MM.1S (cell line): ENCODE measurements around the gene LRRC27.

ENCODE experiments used
- DNase-seq: peaks from one replicate; pipeline ENCODE4 v3.0.0-alpha.2; 2015
- H2AFZ ChIP-seq: fragments of 300-600 bp; sonication (generic); 2 replicates; pipeline ENCODE4 v1.6.0; 2016; ENCODE audit warnings: antibody characterized with exemption, low read length
- H3F3A ChIP-seq: fragments of 300-600 bp; sonication (generic); 2 replicates; pipeline ENCODE4 v1.6.1; 2016; ENCODE audit warnings: mild to moderate bottlenecking, antibody characterized with exemption, low read length, moderate library complexity, mixed read lengths; ENCODE audit not compliant: insufficient read depth
- H3K27ac ChIP-seq: fragments of 300-600 bp; sonication (generic); 2 replicates; pipeline ENCODE4 v1.5.1; 2016; ENCODE audit warnings: mild to moderate bottlenecking, low read length
- H3K27me3 ChIP-seq: fragments of 300-600 bp; sonication (generic); replicated peaks from 2 replicates; pipeline ENCODE4 v1.6.0; 2016; ENCODE audit warnings: low read length; ENCODE audit not compliant: insufficient read depth
- H3K36me3 ChIP-seq: fragments of 300-600 bp; sonication (generic); replicated peaks from 2 replicates; pipeline ENCODE4 v1.6.1; 2016; ENCODE audit warnings: mild to moderate bottlenecking, low read length, mixed read lengths; ENCODE audit not compliant: insufficient read depth
- H3K4me1 ChIP-seq: fragments of 300-600 bp; sonication (generic); 2 replicates; pipeline ENCODE4 v1.6.1; 2016; ENCODE audit warnings: low read length, mixed read lengths
- H3K4me2 ChIP-seq: fragments of 300-600 bp; sonication (generic); 2 replicates; pipeline ENCODE4 v1.6.0; 2016; ENCODE audit warnings: low read depth, low read length
- H3K4me3 ChIP-seq: fragments of 300-600 bp; sonication (generic); 2 replicates; pipeline ENCODE4 v1.5.1; 2016; ENCODE audit warnings: low read length, mixed read lengths
- H3K79me2 ChIP-seq: fragments of 300-600 bp; sonication (generic); 2 replicates; pipeline ENCODE4 v1.6.1; 2016; ENCODE audit warnings: mixed run types, low read length, mixed read lengths
- H3K9ac ChIP-seq: fragments of 300-600 bp; sonication (generic); 2 replicates; pipeline ENCODE4 v1.6.1; 2016; ENCODE audit warnings: low read length, mixed read lengths
- H3K9me2 ChIP-seq: fragments of 300-600 bp; sonication (generic); replicated peaks from 2 replicates; pipeline ENCODE4 v1.6.1; 2016; ENCODE audit warnings: mild to moderate bottlenecking, low read length, mixed read lengths; ENCODE audit not compliant: insufficient read depth
- H3K9me3 ChIP-seq: fragments of 300-600 bp; sonication (generic); replicated peaks from 2 replicates; pipeline ENCODE4 v1.6.1; 2016; ENCODE audit warnings: mild to moderate bottlenecking, low read length, mixed read lengths; ENCODE audit not compliant: insufficient read depth
- H4K20me1 ChIP-seq: fragments of 300-600 bp; sonication (generic); 2 replicates; pipeline ENCODE4 v1.6.1; 2016; ENCODE audit warnings: mild to moderate bottlenecking, low read length, moderate library complexity, mixed read lengths; ENCODE audit not compliant: insufficient read depth
- EZH2 ChIP-seq: fragments of 300-600 bp; sonication (generic); optimal IDR thresholded peaks from 2 replicates; pipeline ENCODE3; 2017; ENCODE audit warnings: low read depth, mild to moderate bottlenecking, antibody characterized with exemption, low read length, mixed read lengths
- EZH2phosphoT487 ChIP-seq: fragments of 300-600 bp; sonication (generic); IDR thresholded peaks from 2 replicates; pipeline ENCODE4 v1.6.1; 2018; ENCODE audit warnings: antibody characterized with exemption, low read length
- TF ChIP-seq, protein P1 (sequence below): fragments of 300-600 bp; sonication (generic); IDR thresholded peaks from 2 replicates; pipeline ENCODE4 v1.5.1; 2016; ENCODE audit warnings: antibody characterized with exemption, low read length, mixed read lengths

LRRC27 gene

DNA sequence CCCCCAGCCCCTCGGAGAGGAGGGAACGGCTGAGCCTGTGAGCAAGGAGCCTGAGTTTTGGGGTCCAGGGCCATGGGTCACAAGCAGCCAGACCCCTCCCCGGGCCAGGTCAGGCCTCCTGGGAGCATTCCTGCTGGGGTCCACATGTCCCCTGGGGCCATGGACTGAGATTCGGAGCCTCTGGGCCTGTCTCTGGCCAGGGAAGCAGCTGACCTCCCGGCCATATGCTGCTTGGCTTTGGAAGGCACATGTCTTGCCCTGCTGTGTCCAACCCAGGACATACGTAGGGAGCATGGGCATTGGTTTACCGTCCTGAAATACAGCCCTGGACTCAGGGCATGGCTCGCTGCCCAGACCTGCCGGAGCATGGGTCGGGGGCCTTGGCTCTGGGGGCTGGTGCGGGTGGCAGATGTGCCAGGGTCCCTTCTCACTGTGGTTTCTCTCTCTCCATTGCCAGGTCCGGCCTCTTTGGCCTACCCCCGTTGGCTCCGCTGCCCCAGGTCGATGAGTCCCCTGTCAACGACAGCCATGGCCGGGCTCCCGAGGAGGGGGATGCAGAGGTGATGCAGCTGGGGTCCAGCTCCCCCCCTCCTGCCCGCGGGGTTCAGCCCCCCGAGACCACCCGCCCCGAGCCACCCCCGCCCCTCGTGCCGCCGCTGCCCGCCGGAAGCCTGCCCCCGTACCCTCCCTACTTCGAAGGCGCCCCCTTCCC lies 72.3 kb downstream of the LRRC27 start:
- no peak overlapping the region for H3K4me2 ChIP-seq
- DNase-seq, result no peak
- H3K4me1 ChIP-seq, result no peaks in the 10 kb centered on the region
- no peak overlapping the region for H3K9ac ChIP-seq
- H3K27me3 ChIP-seq, result no peaks in the 10 kb centered on the region
- no peak overlapping the region for H3K27ac ChIP-seq
- TF ChIP-seq EZH2phosphoT487, result no peak
- no peak overlapping the region for H2AFZ ChIP-seq
- no peak overlapping the region for H3K4me3 ChIP-seq
- no peaks in the 10 kb centered on the region for H3K79me2 ChIP-seq
- H3F3A ChIP-seq, result no peaks in the 10 kb centered on the region
- H3K36me3 ChIP-seq, result no peaks in the 10 kb centered on the region
- no peaks in the 10 kb centered on the region for H3K9me2 ChIP-seq
- no peaks in the 10 kb centered on the region for H4K20me1 ChIP-seq
- H3K9me3 ChIP-seq, result no peaks in the 10 kb centered on the region

DNA sequence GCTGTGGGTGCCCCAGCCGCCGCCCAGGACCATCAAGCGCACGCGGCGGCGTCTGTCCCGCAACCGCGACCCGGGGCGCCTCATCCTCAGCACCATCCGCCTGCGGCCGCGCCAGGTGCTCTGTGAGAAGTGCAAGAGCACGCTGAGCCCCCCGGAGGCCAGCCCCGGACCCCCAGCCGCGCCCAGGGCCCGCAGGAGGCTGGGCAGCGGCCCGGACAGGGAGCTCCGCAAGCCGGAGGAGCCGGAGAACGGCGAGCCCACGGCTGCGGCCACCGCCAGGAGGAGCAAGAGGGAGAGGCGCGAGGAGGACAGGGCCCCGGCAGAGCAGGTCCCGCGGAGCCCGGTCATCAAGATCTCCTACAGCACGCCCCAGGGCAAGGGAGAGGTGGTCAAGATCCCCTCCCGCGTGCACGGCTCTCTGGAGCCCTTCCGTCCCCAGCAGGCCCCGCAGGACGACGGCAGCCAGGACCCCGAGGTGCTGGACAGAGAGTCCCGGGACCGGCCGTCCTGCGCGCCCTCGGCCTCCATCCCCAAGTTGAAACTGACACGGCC lies 73.0 kb downstream of the LRRC27 start:
- H2AFZ ChIP-seq, result no peak overlapping the region
- H3K9me2 ChIP-seq, result no peaks in the 10 kb centered on the region
- H3K27ac ChIP-seq, result no peak overlapping the region
- no peaks in the 10 kb centered on the region for H3K9me3 ChIP-seq
- TF ChIP-seq, protein P1, sequence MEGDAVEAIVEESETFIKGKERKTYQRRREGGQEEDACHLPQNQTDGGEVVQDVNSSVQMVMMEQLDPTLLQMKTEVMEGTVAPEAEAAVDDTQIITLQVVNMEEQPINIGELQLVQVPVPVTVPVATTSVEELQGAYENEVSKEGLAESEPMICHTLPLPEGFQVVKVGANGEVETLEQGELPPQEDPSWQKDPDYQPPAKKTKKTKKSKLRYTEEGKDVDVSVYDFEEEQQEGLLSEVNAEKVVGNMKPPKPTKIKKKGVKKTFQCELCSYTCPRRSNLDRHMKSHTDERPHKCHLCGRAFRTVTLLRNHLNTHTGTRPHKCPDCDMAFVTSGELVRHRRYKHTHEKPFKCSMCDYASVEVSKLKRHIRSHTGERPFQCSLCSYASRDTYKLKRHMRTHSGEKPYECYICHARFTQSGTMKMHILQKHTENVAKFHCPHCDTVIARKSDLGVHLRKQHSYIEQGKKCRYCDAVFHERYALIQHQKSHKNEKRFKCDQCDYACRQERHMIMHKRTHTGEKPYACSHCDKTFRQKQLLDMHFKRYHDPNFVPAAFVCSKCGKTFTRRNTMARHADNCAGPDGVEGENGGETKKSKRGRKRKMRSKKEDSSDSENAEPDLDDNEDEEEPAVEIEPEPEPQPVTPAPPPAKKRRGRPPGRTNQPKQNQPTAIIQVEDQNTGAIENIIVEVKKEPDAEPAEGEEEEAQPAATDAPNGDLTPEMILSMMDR, result no peak
- TF ChIP-seq EZH2phosphoT487, result no peak
- no peak for TF ChIP-seq EZH2
- H3K79me2 ChIP-seq, result no peaks in the 10 kb centered on the region
- no peak overlapping the region for H3K9ac ChIP-seq
- H4K20me1 ChIP-seq, result no peaks in the 10 kb centered on the region
- no peak overlapping the region for H3K4me2 ChIP-seq
- no peaks in the 10 kb centered on the region for H3K36me3 ChIP-seq
- no peak overlapping the region for H3K4me3 ChIP-seq
- DNase-seq, result no peak
- H3F3A ChIP-seq, result no peaks in the 10 kb centered on the region
- no peaks in the 10 kb centered on the region for H3K4me1 ChIP-seq
- no peaks in the 10 kb centered on the region for H3K27me3 ChIP-seq

DNA sequence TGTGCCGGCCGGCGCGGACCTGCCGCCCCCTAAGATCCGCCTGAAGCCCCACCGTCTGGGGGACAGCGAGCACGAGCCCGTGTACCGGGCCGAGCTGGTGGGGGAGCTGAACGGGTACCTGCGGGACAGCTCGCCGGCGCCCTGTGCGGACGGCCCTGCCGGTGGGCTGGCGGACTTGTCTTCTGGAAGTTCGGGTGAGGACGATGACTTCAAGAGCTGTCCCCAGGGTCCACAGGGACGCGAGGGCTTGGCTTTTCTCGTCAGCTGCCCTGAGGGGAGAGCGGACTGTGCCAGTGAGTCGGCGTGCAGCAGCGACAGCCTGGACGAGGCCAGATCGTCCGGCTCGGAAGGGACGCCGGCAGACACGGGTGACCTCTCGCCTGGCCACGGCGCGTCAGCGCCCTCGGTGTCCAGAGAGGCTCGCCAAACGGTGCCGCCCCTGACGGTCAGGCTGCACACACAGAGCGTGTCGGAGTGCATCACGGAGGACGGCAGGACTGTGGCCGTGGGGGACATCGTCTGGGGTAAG lies 73.5 kb downstream of the LRRC27 start:
- H3F3A ChIP-seq, result no peaks in the 10 kb centered on the region
- no peaks in the 10 kb centered on the region for H3K9me3 ChIP-seq
- no peaks in the 10 kb centered on the region for H3K27me3 ChIP-seq
- H3K36me3 ChIP-seq, result no peaks in the 10 kb centered on the region
- no peaks in the 10 kb centered on the region for H3K4me1 ChIP-seq
- H2AFZ ChIP-seq, result no peak overlapping the region
- no peak for TF ChIP-seq EZH2phosphoT487
- TF ChIP-seq, protein P1, result no peak
- no peak for TF ChIP-seq EZH2
- no peaks in the 10 kb centered on the region for H3K79me2 ChIP-seq
- no peak overlapping the region for H3K27ac ChIP-seq
- H4K20me1 ChIP-seq, result no peaks in the 10 kb centered on the region
- H3K4me2 ChIP-seq, result no peak overlapping the region
- no peak overlapping the region for H3K4me3 ChIP-seq
- DNase-seq, result no peak
- H3K9me2 ChIP-seq, result no peaks in the 10 kb centered on the region
- H3K9ac ChIP-seq, result no peak overlapping the region

DNA sequence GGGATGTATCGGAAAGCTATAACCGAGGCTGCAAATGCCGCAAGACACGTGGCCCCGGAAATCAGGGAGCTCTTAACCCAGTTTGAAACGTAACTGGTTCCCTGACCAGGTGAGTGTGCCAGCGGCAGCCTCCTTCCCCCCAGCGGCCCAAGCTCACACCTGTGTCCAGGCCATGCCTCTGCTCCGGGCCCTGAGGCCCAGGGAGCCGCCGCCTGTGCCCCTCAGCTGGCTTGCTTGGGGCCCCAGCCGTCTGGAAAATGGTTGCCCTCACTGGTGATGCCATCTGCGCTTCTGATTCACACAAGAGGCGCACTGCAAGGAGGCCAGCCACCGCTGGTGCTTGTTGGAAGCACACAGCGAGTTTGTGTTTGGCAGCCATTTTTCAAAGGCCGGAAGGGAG lies 74.2 kb downstream of the LRRC27 start:
- Histone ChIP-seq H3F3A (no peaks in the 10 kb centered on the region), H3K79me2 (no peaks in the 10 kb centered on the region), H3K4me1 (no peaks in the 10 kb centered on the region), H2AFZ (no peak overlapping the region), H3K9ac (no peak overlapping the region), H3K27me3 (peaks cover 3% of the 10 kb centered on the region; the same call in 1 of the 2 replicates), H4K20me1 (no peaks in the 10 kb centered on the region), H3K9me2 (no peaks in the 10 kb centered on the region), H3K9me3 (no peaks in the 10 kb centered on the region), H3K27ac (no peak overlapping the region), H3K4me2 (no peak overlapping the region), H3K4me3 (no peak overlapping the region), H3K36me3 (no peaks in the 10 kb centered on the region)
- TF ChIP-seq EZH2phosphoT487 (no peak), EZH2 (no peak)
- TF ChIP-seq, protein P1, result no peak
- no peak for DNase-seq
